HepG2 (cell line): ENCODE data around the gene CSMD2. TPM values are rescaled to one million over a fixed set of nuclear protein-coding genes. Genes with fewer than 3 reads are reported as not detected.

Source experiments
- ATAC-seq: fragments of 200-7000 bp; cut with Tn5 transposase; 3 replicates; pipeline ENCODE4 v1.9.1; 2020; ENCODE audit warnings: mild to moderate bottlenecking, moderate library complexity
- BruUV-seq: library from RNA; stranded (reverse); fragments of 400-500 nt; replicated peaks from 2 replicates; lab custom pipeline; 2021; lab: Mats Ljungman, UMichigan
- CTCF ChIA-PET: fragments of 300-600 bp; formaldehyde crosslinking; extraction: SDS; loops from one replicate; lab custom pipeline; 2021; ENCODE audit warnings: low total read pairs, inconsistent platforms, low intra/inter-chr PET ratio; lab: Yijun Ruan, JAX
- POLR2A ChIA-PET: fragments of 350-600 bp; sonication (Branson Sonifier 250); formaldehyde crosslinking; loops from one replicate; lab custom pipeline; 2020; ENCODE audit warnings: antibody characterized with exemption, inconsistent platforms; lab: Yijun Ruan, JAX
- DNase-seq: peaks from one replicate; pipeline ENCODE4 v3.0.0-alpha.2; 2015; ENCODE audit warnings: low spot score
- FAIRE-seq: peaks from 3 replicates; lab custom pipeline; 2011; peaks lifted over from hg19 to GRCh38; lab: Jason Lieb, UNC
- H2AFZ ChIP-seq: one replicate; pipeline ENCODE4 v1.6.1; 2011; ENCODE audit warnings: low read length, inconsistent platforms
- H3K27ac ChIP-seq: fragments of 300-600 bp; 3 replicates; pipeline ENCODE4 v1.8.0; 2011; ENCODE audit warnings: mixed run types, mild to moderate bottlenecking, mixed read lengths, low read length, inconsistent platforms; ENCODE audit not compliant: insufficient read depth; ENCODE audit errors: extremely low read length
- H3K27me3 ChIP-seq, 2 experiments: fragments of 200-600 bp in 1 of 2; 2 replicates in 1 of 2; 3 replicates in 1 of 2; pipeline versions ENCODE4 v1.6.0 to v1.8.0; 2011; ENCODE audit warnings: low read length in 2 of 2, mild to moderate bottlenecking in 2 of 2, moderate library complexity in 2 of 2, inconsistent platforms in 1 of 2; ENCODE audit not compliant: insufficient read depth in 2 of 2, control insufficient read depth in 1 of 2
- H3K36me3 ChIP-seq, 2 experiments: fragments of 200-600 bp in 1 of 2; replicated peaks in 1 of 2; 2 replicates in 1 of 2; 3 replicates in 1 of 2; pipeline versions ENCODE4 v1.5.1 to v1.8.0; 2011; ENCODE audit warnings: low read length in 2 of 2, inconsistent platforms in 1 of 2; ENCODE audit not compliant: insufficient read depth in 2 of 2, control insufficient read depth in 1 of 2
- H3K4me1 ChIP-seq: 2 replicates; pipeline ENCODE4 v1.5.1; 2012; ENCODE audit warnings: low read length, inconsistent platforms; ENCODE audit not compliant: insufficient read depth
- H3K4me2 ChIP-seq: 2 replicates; pipeline ENCODE4 v1.6.0; 2011; ENCODE audit warnings: low read depth, low read length, inconsistent platforms
- H3K4me3 ChIP-seq, 3 experiments: fragments of 200-600 bp in 1 of 3; sonication (generic), shearing (Covaris generic) in 1 of 3; replicated peaks in 1 of 3; 2 replicates each; pipeline ENCODE4 v1.5.1; 2011 to 2016; ENCODE audit warnings: low read length in 3 of 3, inconsistent platforms in 2 of 3, low read depth in 2 of 3, mild to moderate bottlenecking in 2 of 3, control low read depth in 1 of 3, mixed read lengths in 1 of 3; ENCODE audit not compliant: insufficient read depth in 1 of 3
- H3K79me2 ChIP-seq: one replicate; pipeline ENCODE4 v1.6.1; 2011; ENCODE audit warnings: low read length, inconsistent platforms; ENCODE audit not compliant: insufficient read depth
- H3K9ac ChIP-seq: 2 replicates; pipeline ENCODE4 v1.6.0; 2011; ENCODE audit warnings: mild to moderate bottlenecking, low read depth, low read length, inconsistent platforms; ENCODE audit not compliant: insufficient read depth
- H3K9me3 ChIP-seq: 2 replicates; pipeline ENCODE4 v1.5.1; 2012; ENCODE audit warnings: mild to moderate bottlenecking, low read length
- H4K20me1 ChIP-seq: 2 replicates; pipeline ENCODE4 v1.6.0; 2011; ENCODE audit warnings: inconsistent platforms, mild to moderate bottlenecking, low read length, moderate library complexity; ENCODE audit not compliant: insufficient read depth
- ADNP ChIP-seq: sonication (generic); formaldehyde crosslinking; IDR thresholded peaks from 2 replicates; pipeline ENCODE4 v1.4.0; 2020; ENCODE audit warnings: missing genetic modification reagents
- ARNT ChIP-seq: fragments of 450-650 bp; IDR thresholded peaks from 2 replicates; pipeline ENCODE4 v1.6.1; 2017
- CHD4 ChIP-seq: fragments of 200-600 bp; sonication (generic); IDR thresholded peaks from 2 replicates; pipeline ENCODE4 v1.7.0; 2017; ENCODE audit warnings: mild to moderate bottlenecking, low read length, borderline replicate concordance
- ETV5 ChIP-seq: IDR thresholded peaks from 2 replicates; pipeline ENCODE4 v1.6.1; 2018; ENCODE audit warnings: missing biosample characterization, missing genetic modification reagents, inconsistent platforms, borderline replicate concordance
- FOSL1 ChIP-seq: sonication (generic); formaldehyde crosslinking; IDR thresholded peaks from 2 replicates; pipeline ENCODE4 v1.9.0; 2021; ENCODE audit warnings: missing genetic modification reagents, borderline replicate concordance
- KAT2B ChIP-seq: fragments of 150-350 bp; IDR thresholded peaks from 2 replicates; pipeline ENCODE4 v1.6.1; 2014; ENCODE audit warnings: low read depth, low read length, borderline replicate concordance
- KMT2B ChIP-seq: IDR thresholded peaks from 2 replicates; pipeline ENCODE4 v1.6.1; 2016; ENCODE audit warnings: missing genetic modification reagents, missing compliant biosample characterization
- NFKBIZ ChIP-seq: IDR thresholded peaks from 2 replicates; pipeline ENCODE4 v1.6.1; 2018; ENCODE audit warnings: missing genetic modification reagents, missing compliant biosample characterization
- NR2F1 ChIP-seq, 2 experiments: fragments of 450-650 bp in 1 of 2; formaldehyde crosslinking in 1 of 2; IDR thresholded peaks; 2 replicates each; pipeline versions ENCODE4 v1.5.0 to v1.6.1; 2016 to 2020; ENCODE audit warnings: mild to moderate bottlenecking in 1 of 2, missing compliant biosample characterization in 1 of 2, missing genetic modification reagents in 1 of 2, moderate library complexity in 1 of 2
- SIN3A ChIP-seq: IDR thresholded peaks from 2 replicates; pipeline ENCODE4 v1.6.1; 2011; ENCODE audit warnings: low read depth, mild to moderate bottlenecking, control low read depth, low read length, borderline replicate concordance
- SKI ChIP-seq: fragments of 450-650 bp; IDR thresholded peaks from one replicate; pipeline ENCODE4 v1.6.1; 2018; ENCODE audit warnings: mild to moderate bottlenecking; ENCODE audit not compliant: partially characterized antibody
- SNAPC2 ChIP-seq: sonication (generic); formaldehyde crosslinking; IDR thresholded peaks from 2 replicates; pipeline ENCODE4 v1.8.1; 2022; ENCODE audit warnings: mild to moderate bottlenecking, missing genetic modification reagents
- ZC3H4 ChIP-seq: sonication (generic); formaldehyde crosslinking; IDR thresholded peaks from 2 replicates; pipeline ENCODE4 v1.4.0; 2020; ENCODE audit warnings: missing genetic modification reagents, borderline replicate concordance
- ZNF317 ChIP-seq: sonication (generic); formaldehyde crosslinking; IDR thresholded peaks from 2 replicates; pipeline ENCODE4 v1.5.0; 2020; ENCODE audit warnings: mild to moderate bottlenecking, missing genetic modification reagents
- WGBS: methylation state at CpG from one replicate; pipeline ENCODE4 v1.1.6; 2017; ENCODE audit warnings: low lambda C conversion rate; 5-methylcytosine and 5-hydroxymethylcytosine counted together
- in situ Hi-C: cut with HindIII; loops from 2 replicates; pipeline ENCODE4 v1.10.0; 2017; ENCODE audit warnings: low pct_unique_long_range_greater_than_20kb; ENCODE audit not compliant: extremely low pct_ligation_motif_present
- intact Hi-C: fragments of 100-400 bp; cut with micrococcal nuclease; formaldehyde crosslinking; loops from one replicate; pipeline ENCODE4 v1.10.0; 2022; ENCODE audit not compliant: unreplicated experiment
- polyA plus RNA-seq, 8 experiments: library from polyadenylated mRNA; depleted of rRNA in 3 of 8; stranded (reverse) in 7 of 8; unstranded in 1 of 8; fragments of >200 nt; fragmentation: Illumina TruSeq in 4 of 8; extraction: Trizol in 4 of 8; gene quantifications; 2 replicates each; pipeline versions ENCODE4 v1.2.1 to v1.2.3, GENCODE V29; 2011 to 2016; ENCODE audit warnings: low read depth in 4 of 8, missing spikeins in 1 of 8, mixed read lengths in 1 of 8; ENCODE audit not compliant: insufficient read depth in 1 of 8
- total RNA-seq, 5 experiments: library from RNA; depleted of rRNA; stranded (reverse); fragments of >200 nt; fragmentation: Illumina TruSeq; extraction: Trizol; gene quantifications; 2 replicates each; pipeline ENCODE4 v1.2.3, GENCODE V29; 2016; ENCODE audit warnings: low read depth in 1 of 5
- TF ChIP-seq, protein P1 (sequence below), 2 experiments: fragments of 450-650 bp in 1 of 2; sonication (generic) in 1 of 2; formaldehyde crosslinking in 1 of 2; IDR thresholded peaks; 2 replicates each; pipeline versions ENCODE4 v1.6.1 to v1.8.0; 2016 to 2022; ENCODE audit warnings: antibody characterized with exemption in 1 of 2, mild to moderate bottlenecking in 1 of 2, missing genetic modification reagents in 1 of 2
- TF ChIP-seq, protein P2 (sequence below): sonication (generic); formaldehyde crosslinking; IDR thresholded peaks from 2 replicates; pipeline ENCODE4 v1.4.0; 2020; ENCODE audit warnings: missing genetic modification reagents

CSMD2 gene
- total and polyA plus RNA-seq, 2 of the 13 experiments (the other 11 are each of a cell fraction or from before 2014, with no cell fraction given): not detected

DNA sequence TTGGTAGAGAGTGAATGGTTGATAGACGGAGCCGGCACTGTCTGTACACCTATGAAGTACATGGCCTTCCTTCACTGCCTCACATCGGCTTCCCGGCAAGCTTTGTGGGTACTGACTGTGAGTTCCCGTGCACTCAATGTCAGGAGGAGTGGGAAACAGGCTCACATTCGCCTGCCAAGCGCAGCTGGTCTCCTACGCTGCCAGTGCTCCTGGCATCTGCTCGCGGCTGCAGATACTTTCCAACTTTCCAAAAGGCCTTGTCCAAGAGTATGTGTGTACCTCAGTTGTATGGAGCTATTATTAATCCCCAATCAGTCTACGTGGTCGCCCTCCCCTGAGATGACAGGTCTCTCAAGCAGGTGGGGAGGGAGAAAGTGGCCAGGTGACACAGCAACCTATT is 511.8 kb downstream of the CSMD2 start:
- Histone ChIP-seq H2AFZ (no peak overlapping the region), H3K9me3 (0 out of 2 replicates have a peak, but pooled peaks cover 4% of the 10 kb centered on the region), H3K27ac (no peak overlapping the region), H4K20me1 (no peaks in the 10 kb centered on the region), H3K79me2 (no peaks in the 10 kb centered on the region), H3K4me1 (no peaks in the 10 kb centered on the region), H3K4me3 (no peak overlapping the region), H3K27me3 (peaks cover 0 to 10% of the 10 kb centered on the region in 2 experiments; a peak in 2 of 5 replicates), H3K36me3 (no peaks in the 10 kb centered on the region), H3K9ac (no peak overlapping the region), H3K4me2 (no peak overlapping the region)
- 63% methylated on average over 8 of the region's 12 CpGs for WGBS
- CTCF ChIA-PET: no interaction called here
- in situ Hi-C loops: no loop called here
- POLR2A ChIA-PET: no interaction called here
- FAIRE-seq (no peak), ATAC-seq (no peak), DNase-seq (no peak)
- intact Hi-C loops: no loop called here
- no TSS peak for BruUV-seq
- TF ChIP-seq ZNF317 (CRISPR knock-in tag): no peak
- no peak for TF ChIP-seq NFKBIZ (CRISPR knock-in tag)
- no peak for TF ChIP-seq FOSL1 (CRISPR knock-in tag)
- TF ChIP-seq, protein P1, sequence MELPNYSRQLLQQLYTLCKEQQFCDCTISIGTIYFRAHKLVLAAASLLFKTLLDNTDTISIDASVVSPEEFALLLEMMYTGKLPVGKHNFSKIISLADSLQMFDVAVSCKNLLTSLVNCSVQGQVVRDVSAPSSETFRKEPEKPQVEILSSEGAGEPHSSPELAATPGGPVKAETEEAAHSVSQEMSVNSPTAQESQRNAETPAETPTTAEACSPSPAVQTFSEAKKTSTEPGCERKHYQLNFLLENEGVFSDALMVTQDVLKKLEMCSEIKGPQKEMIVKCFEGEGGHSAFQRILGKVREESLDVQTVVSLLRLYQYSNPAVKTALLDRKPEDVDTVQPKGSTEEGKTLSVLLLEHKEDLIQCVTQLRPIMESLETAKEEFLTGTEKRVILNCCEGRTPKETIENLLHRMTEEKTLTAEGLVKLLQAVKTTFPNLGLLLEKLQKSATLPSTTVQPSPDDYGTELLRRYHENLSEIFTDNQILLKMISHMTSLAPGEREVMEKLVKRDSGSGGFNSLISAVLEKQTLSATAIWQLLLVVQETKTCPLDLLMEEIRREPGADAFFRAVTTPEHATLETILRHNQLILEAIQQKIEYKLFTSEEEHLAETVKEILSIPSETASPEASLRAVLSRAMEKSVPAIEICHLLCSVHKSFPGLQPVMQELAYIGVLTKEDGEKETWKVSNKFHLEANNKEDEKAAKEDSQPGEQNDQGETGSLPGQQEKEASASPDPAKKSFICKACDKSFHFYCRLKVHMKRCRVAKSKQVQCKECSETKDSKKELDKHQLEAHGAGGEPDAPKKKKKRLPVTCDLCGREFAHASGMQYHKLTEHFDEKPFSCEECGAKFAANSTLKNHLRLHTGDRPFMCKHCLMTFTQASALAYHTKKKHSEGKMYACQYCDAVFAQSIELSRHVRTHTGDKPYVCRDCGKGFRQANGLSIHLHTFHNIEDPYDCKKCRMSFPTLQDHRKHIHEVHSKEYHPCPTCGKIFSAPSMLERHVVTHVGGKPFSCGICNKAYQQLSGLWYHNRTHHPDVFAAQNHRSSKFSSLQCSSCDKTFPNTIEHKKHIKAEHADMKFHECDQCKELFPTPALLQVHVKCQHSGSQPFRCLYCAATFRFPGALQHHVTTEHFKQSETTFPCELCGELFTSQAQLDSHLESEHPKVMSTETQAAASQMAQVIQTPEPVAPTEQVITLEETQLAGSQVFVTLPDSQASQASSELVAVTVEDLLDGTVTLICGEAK (IDR thresholded peaks at IDR 0.05): no peak
- TF ChIP-seq, protein P1 (CRISPR knock-in tag; IDR thresholded peaks at IDR 0.05): no peak
- no peak for TF ChIP-seq KMT2B (CRISPR knock-in tag)
- no peak for TF ChIP-seq KAT2B
- no peak for TF ChIP-seq ADNP (CRISPR knock-in tag)
- TF ChIP-seq SNAPC2 (CRISPR knock-in tag): no peak
- TF ChIP-seq NR2F1 (CRISPR knock-in tag; IDR thresholded peaks at IDR 0.05): no peak
- TF ChIP-seq, protein P2, sequence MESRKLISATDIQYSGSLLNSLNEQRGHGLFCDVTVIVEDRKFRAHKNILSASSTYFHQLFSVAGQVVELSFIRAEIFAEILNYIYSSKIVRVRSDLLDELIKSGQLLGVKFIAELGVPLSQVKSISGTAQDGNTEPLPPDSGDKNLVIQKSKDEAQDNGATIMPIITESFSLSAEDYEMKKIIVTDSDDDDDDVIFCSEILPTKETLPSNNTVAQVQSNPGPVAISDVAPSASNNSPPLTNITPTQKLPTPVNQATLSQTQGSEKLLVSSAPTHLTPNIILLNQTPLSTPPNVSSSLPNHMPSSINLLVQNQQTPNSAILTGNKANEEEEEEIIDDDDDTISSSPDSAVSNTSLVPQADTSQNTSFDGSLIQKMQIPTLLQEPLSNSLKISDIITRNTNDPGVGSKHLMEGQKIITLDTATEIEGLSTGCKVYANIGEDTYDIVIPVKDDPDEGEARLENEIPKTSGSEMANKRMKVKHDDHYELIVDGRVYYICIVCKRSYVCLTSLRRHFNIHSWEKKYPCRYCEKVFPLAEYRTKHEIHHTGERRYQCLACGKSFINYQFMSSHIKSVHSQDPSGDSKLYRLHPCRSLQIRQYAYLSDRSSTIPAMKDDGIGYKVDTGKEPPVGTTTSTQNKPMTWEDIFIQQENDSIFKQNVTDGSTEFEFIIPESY (CRISPR knock-in tag): no peak
- no peak for TF ChIP-seq CHD4
- TF ChIP-seq ARNT: no peak
- no peak for TF ChIP-seq ZC3H4
- TF ChIP-seq ETV5 (CRISPR knock-in tag): no peak
- TF ChIP-seq SKI: no peak
- no peak for TF ChIP-seq SIN3A
